SHP77 (cell line): ENCODE data around the gene RPL36.
"Not testable (repeated sequence)": the region's sequence is repeated elsewhere in the genome, so short reads cannot be mapped to it uniquely, and the experiment has no call there.

Experiments used
- DNase-seq, 2 experiments: peaks; one replicate each; lab custom pipeline; 2025; lab: John Stamatoyannopoulos, UW

The RPL36 gene

DNA sequence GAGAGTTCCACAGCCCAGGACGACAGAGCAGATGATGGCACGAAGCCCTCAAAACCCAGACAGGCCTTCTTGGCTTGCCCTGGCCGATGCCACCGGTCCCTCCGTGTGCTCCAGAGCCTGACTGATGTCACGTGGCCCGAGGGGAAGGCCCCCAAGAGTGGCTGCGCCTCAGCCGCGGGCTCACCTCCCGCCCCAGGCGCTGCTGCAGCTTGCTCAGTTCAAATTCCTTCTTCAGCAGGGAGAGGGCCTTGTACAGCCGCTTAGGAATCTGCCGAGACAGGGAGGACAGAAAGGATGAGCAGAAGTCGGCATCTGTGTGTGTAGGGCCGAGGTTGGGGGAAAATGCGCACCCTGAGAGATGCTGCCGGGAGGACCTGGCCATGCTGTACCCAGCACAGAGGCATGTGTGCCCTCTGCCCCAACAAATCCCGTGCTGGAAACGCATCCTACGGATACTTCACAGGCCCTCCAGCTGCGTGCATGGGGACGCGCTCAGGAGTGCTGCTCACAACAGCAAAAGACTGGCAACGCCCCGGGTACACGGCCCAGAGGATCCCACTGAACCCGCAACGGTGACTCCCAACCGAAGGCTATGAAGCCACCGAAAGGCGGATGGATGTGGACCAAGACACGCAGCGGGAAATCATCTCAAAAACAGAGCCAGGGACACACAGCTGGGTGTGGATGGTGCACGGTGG, 16.9 kb downstream of the RPL36 start:
- no peak for DNase-seq

DNA sequence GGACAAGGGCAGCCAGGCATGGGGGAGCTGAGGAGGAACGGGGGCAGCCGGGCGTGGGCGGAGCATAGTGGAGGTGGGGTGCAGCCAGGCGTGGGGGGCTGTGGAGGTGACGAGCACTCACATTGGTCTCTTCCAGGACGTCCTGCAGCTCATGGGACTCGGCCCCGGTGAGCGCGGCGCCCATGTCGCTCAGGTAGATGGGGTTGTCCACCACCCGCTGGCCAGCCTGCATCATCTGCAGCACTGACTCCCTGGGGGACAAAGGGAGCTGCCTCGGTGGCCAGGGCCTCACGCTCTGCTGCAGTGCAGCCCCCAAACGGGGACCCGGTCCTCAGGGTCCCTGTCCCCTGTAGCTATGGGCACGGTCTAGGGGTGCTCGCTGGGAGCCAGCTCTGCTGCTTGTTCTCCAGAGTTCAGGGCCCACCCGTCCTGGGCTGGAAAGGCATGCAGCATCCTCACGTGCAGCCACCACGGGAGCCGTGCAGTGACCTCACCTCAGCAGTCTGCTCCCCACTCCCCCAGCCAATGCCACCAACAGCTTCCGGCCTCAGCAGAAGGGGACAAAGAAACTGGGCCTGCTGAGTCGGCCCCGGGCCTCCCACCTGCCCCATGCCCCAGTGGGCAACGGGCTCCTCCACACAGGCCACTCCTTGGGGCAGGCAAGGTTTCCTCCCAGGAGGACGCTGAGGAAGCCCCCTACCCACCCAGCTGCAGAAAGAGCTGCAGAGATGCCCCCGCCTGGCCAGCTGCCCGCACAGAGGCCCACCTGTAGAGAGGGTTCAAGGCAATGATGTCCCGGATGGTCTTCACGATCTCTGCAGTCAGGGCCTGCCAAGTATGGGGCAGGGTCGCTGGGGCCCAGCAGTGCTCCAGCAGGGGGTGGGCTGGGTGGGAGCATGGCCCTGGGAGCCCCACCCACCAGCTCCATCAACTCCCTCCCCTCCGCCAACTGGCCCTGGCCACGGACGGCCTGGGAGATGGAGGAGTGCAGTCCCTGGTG, 17.8 kb downstream of the RPL36 start:
- DNase-seq, result no peak

DNA sequence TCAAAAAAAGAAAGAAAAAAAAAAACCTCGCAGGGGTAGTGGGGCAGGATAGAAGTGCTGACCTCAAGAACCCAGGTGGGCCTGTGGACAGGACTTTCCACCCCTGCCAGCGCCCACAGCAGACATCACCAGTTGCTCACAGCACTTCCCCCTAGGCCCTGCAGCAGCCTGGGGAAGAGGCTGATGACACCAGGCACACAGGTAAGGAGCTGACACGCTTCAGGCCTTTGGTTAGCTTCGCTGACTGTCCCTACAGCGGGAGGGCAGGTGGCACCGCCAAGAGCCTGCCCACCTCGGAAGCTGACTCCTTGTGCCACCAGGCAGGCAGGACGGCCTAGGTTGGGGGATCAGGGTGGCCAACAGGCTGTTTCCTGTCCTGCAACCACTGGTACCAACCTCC, 20.9 kb downstream of the RPL36 start:
- DNase-seq, result no peak

DNA sequence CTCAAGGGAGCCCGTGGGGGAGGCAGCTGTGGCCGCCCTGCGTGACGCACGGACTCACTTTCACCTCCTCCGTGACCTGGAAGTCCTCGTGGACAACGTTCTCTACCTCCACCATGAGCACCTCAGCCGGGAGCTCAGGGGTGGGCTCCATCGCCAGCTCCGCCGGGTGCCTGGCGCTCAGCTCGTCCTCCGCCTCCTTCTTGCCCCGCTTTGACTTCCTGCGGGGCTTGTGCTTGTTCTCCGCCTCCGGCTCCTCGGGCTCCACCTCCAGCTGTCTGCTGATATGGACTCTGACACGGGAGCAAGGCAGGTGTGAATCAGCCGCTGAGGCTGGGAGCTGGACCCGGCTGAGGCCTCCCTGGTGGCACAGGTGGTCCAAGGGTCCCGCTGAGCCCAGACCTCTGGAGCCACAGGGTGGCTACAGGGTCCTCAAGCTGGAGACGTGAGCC, 21.6 kb downstream of the RPL36 start:
- no peak for DNase-seq

DNA sequence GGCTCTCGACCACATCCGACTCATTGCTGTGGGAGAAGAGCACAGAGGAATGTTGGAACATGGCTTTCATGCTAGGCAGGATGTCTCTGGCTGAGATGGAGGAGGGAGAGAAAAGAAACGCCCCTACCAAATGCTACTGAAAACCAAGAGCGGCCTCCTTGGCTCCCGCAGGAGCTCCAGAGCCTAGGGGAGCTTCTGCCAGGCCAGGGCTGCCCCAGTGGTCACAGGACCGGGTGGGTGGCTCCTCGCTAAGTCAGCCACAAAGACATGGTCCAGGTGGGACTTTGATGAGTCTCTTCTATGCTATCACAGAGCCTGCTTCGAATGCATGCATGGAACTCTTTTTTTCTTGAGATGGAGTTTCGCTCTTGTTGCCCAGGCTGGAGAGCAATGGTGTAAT, 23.1 kb downstream of the RPL36 start:
- DNase-seq, result no peak

DNA sequence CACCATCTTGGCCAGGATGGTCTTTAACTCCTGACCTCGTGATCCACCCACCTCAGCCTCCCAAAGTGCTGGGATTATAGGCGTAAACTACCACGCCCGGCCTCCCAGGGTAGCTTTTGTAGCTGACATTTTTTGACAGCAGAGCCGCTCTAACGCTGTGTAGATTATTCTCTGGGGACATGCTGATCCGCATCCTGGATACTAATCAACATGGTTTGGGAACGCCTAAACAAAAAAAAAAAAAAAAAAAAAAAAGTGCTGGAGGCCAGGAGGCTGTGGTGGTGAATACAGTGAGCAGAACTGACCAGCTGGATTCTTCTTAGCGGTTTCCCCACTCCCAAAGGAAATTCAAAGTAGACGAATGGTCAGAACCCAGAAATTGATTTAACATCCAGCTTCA, 24.7 kb downstream of the RPL36 start:
- DNase-seq, result no peak

DNA sequence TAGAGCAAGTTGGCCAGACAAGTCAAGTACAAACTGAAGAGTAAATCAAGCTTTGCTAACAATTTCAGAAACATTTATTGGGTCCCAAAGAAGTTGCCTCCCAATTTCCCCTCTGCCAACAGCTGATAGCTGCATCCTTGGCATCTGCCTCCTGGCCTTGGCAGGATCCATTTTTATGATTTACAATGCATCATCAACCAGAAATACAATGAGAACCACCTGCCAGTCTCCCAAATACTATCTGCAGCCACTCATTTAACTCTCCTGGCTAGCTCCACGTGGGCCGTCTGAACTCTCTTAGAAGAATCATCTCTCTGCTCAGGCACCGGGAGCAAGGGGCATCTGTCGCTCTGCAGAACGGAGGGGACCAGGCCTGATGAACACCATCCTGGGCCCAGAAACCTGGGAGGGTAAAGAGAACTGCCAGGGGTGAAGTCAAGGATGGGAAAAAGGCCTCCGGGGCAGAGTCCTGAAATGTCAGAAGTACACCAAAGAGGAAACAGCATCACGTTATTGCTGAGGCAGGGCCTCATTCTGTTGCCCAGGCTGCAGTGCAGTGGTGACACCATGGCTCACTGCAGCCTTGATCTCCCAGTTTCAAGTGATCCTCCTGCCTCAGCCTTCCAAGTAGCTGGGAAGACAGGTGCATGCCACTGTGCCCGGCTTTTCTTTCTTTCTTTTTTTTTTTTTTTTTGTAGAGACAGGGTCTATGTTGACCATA, 27.3 kb downstream of the RPL36 start:
- DNase-seq, result no peak

DNA sequence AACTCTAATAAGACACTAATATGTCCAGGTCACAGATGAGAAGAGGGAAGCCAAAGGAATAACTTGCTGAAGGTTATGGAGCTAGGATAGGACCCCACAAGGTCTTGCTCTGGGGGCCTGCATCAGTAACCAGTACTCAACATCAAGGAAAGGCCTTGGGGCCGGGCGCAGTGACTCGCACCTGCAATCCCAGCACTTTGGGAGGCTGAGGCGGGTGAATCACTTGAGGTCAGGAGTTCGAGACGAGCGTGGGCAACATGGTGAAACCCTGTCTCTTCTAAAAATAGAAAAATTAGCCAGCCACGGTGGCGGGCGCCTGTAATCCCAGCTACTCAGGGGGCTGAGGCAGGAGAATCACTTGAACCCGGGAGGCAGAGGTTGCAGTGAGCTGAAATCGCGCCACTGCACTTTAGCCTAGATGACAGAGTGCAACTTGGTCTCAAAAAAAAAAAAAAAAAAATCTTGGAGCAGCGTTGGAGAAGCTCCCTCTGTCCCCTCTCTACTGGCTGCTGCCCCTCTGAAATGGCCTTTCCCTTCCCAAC, 28.0 kb downstream of the RPL36 start:
- no peak for DNase-seq

DNA sequence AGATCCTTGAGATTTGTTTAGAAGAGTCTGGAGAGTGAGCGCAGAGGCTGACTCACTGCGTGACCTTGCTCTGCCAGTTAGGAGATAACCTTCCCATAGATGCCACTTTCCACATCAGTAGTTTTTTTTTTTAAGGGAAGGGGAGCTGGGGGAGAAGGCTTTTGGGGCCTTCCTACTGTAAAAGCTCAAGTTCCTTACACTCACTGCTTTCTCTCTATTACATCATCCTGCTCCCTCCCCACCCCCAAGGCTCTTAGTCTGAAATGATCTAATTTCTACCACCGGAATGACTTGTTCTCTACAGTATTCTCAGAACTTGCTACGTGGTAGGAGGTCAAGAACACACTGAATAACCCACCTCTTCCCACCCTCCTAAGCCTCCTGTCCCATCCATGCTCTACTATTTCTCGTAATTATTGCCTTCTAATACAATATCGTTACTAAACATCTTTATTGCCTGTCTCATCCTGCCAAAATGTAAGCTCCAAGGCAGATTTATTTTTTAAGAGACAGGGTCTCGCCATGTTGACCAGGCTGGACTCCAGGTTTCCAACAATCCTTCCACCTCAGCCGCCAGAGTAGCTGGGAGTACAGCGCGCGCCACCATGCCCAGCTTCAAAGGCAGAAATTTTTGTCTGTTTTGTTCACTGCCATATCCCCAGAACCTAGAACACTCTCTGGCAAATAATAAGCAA, 28.6 kb downstream of the RPL36 start:
- DNase-seq, result no peak

DNA sequence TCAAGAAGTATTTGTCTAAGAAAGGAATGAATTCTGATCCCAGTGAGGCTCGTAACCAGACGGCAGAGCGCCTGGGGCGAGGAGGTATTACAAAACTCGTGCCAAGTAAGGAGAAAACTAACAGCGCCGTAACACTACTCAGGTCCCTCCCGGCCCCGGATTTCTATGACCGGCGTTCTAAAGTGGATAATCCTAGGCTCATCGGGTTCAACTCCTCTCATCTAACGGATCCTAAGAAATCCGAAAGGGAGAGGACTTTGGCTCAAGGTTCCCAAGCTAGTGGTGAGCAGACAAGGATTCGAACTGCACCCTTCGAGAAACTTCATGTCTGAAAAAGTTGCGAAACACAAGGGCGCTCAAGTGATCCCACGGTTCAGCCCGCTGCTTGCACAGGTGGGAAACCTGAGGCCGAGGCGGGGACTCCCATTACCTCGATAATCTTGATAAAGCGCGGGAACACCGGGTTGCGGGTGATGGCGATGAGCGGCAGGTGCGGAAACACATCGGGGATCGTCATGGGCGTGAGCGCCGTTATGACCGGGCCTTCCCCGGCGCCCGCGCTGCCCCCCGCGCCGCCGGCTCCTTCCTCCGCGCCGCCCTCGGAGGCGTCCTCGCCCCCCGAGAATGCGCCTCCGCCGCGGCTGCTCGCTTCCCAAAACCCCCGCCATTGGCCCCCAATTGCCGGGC, 29.3 kb downstream of the RPL36 start:
- DNase-seq, result peak in 1 of 2 experiments; percentile 11

DNA sequence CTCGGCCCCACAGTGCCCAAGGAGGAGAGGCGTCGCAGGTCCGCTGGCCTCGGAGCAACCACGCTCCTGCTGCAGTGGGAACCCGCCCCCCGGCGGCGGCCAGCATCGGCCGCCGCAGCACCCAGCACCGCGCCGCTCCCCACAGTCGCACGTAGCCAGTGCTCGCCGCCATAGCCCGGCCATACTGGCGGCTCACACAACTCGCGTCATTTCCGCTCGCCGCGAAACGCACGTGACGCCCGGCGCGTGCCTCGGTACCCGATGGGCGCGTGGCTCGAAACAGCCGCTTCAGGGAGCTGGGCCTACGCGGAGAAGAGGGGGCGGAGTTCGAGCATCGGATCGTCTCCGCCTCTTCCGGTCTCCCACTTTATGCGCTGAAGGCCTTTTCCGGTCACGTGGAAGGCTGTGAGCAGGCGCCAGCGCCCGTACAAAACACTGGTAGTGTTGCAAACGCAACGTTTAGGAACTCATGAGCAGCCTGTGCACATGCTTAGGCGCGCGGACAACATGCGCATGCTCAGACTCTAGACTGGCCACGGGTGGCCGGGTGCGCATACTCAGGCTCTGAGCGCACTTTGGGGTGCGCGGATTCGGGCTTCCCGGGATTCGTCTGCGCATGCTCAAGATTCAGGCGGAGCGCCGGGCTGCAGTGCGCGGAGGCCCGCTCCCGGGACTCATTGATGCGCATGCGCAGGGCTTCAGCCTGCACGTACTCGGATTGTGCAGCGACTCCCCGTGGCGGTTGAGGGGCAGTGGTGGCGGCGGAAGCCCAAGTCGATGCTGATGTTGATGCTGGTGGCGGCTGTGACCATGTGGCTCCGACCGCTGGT, 30.1 kb downstream of the RPL36 start, which contains the start of the genes CATSPERD and LONP1:
TSS of gene CATSPERD (plus strand) at position 677 of the 830 bp plus-strand sequence. CDS start at position 778, 101 bp downstream.
TSS of gene LONP1 (minus strand) at position 186 of the 830 bp plus-strand sequence. CDS start at position 172, 14 bp downstream.
- peak; percentile 96 to 97 for DNase-seq

DNA sequence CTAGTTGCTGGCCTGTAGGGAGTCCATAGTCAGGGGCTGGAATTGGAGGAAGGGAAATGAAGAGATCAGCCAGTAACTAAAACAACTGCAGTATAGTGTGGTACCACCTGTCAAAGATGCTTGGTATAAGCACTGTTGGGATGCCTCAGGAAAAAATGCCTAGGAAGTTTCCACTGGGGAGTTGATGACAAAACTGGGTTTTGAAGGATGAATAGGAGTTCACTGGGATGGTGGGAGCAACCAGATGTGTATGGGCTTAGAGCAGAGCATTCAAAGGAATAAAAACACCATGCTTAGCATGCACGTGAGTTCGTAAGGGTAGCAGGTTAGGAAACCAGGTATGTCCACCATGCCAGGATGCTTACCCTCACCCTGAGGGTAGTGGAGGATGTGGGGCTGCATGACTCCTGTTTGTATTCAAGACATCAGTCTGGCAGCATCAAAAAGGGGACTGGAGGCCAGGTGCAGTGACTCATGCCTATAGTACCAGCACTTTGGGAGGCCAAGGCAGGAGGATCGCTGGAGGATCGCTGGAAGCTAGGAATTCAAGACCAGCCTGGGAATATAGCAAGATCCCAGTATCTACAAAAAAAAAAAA, 37.5 kb downstream of the RPL36 start:
- DNase-seq, result no peak

DNA sequence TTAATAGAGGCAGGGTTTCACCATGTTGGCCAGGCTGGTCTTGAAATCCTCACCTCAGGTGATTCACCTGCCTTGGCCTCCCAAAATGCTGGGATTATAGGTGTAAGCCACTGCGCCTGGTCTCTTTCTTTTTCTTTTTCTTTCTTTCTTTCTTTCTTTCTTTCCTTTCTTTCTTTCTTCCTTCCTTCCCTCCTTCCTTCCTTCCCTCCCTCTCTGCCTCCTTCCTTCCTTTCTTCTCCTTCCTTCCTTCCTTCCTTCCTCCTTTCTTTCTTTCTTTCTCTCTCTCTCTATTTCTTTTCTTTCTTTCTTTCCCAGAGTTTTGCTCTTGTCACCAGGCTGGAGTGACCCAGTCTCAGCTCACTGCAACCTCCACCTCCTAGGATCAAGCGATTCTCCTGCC, 43.1 kb downstream of the RPL36 start:
- DNase-seq, result not testable (repeated sequence)

DNA sequence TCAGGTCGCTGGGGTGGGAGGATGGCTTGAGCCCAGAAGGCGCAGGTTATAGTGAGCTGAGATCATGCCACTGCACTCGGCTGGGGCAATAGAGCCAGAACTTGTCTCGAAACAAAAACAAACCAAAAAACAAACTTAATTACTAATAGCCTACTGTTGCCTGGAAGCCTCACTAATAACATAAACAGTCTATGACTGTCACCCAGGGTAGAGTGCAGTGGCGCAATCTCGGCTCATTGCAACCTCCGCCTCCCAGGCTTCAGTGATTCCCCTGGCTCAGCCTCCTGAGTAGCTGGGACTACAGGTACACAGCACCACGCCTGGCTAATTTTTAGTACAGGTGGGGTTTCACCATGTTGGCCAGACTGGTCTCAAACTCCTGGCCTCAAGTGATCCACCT, 48.3 kb downstream of the RPL36 start:
- DNase-seq, result no peak
